SW 1271 (cell line): Measurements from ENCODE around the gene ARID1B.

ENCODE experiments used
- DNase-seq, 2 experiments: peaks; one replicate each; lab custom pipeline; 2025; lab: John Stamatoyannopoulos, UW

ARID1B gene

GRCh38 chr6:156773935-156774852 lies 3.0 kb upstream of the ARID1B start:
- no peak for DNase-seq

- no peak for DNase-seq
Observed at GRCh38 chr6:156774863-156775405, 2.2 kb upstream of the ARID1B start.

DNA sequence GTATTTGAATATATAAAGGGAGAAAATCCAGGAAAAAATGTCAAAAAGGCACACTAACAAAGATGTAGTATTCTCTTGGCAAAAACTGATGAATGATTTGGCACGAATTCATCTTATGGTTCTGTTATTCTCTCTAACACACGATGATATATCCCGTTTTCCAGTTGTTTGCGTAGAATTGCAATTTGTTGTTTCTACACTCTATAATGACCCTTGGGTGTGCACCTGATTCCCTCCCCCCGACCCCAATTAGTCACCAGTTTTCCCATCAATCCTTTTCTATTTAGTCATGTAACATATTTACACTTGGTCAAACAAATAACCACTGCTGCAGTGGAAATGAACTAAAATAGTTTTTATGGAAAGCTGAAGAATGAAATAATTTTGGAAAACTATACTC lies 1.5 kb upstream of the ARID1B start:
- DNase-seq: no peak

DNA sequence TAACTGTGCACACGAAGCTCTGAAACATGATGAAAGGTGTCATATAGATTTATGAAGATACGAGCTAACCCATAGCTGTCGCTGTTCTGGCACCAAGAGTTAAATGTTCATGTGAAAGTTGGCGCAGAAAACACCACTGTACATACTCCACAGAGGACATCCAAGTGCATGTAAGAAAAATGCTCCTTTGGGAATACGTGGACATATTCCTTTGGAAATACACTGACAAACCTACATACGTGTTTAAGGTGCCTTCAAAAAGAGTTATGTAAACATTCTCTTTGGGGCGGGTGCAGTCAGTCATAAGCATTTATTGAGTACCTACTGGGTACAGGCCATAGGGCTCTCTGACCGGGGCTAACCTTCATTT lies 723 bp upstream of the ARID1B start:
- peak; percentile 28 to 63 for DNase-seq

DNA sequence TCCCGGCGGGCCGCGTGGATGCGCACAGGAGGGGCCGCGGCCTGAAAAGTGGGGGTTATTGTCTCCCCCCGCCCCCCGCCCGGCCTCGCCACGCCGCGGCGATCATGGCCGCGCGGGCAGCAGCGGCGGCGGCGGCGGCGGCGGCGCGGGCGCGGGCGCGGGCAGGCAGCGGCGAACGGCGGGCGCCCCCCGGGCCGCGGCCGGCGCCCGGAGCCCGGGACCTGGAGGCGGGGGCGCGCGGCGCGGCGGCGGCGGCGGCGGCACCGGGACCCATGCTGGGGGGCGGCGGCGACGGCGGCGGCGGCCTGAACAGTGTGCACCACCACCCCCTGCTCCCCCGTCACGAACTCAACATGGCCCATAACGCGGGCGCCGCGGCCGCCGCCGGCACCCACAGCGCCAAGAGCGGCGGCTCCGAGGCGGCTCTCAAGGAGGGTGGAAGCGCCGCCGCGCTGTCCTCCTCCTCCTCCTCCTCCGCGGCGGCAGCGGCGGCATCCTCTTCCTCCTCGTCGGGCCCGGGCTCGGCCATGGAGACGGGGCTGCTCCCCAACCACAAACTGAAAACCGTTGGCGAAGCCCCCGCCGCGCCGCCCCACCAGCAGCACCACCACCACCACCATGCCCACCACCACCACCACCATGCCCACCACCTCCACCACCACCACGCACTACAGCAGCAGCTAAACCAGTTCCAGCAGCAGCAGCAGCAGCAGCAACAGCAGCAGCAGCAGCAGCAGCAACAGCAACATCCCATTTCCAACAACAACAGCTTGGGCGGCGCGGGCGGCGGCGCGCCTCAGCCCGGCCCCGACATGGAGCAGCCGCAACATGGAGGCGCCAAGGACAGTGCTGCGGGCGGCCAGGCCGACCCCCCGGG lies 637 bp downstream of the ARID1B start:
- peak in 1 of 2 experiments; percentile 36 for DNase-seq

- peak in 1 of 2 experiments; percentile 54 for DNase-seq
Observed at GRCh38 chr6:156778454-156779205, 1.5 kb downstream of the ARID1B start.

GRCh38 chr6:156779206-156780094 lies 2.3 kb downstream of the ARID1B start:
- peak in 1 of 2 experiments; percentile 57 for DNase-seq

DNA sequence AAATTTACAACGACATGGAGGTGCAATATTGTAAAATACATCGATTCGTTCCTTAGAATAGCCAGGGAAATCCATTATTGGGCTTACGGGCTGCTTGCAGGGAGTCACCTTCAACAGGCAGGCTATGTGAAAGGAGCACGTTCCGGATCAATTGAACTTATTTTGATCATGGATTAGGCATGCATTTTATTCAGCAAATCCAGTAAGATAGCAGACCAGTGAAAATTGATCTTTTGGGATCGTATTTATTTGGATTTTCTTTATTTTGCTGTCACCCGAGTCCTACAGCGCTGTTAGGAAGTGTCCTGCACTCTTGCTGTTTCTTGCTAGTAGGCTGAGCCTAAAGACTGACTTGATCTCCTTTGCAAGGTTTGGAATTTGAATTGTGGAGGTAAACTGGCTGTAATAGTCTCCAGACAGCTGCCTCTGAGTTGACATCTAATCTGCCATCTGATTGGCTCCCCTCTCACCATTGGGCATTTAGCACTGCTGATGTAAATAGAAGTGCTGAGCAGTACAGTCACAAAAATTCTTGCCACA lies 3.0 kb downstream of the ARID1B start:
- peak; percentile 68 to 92 for DNase-seq

DNA sequence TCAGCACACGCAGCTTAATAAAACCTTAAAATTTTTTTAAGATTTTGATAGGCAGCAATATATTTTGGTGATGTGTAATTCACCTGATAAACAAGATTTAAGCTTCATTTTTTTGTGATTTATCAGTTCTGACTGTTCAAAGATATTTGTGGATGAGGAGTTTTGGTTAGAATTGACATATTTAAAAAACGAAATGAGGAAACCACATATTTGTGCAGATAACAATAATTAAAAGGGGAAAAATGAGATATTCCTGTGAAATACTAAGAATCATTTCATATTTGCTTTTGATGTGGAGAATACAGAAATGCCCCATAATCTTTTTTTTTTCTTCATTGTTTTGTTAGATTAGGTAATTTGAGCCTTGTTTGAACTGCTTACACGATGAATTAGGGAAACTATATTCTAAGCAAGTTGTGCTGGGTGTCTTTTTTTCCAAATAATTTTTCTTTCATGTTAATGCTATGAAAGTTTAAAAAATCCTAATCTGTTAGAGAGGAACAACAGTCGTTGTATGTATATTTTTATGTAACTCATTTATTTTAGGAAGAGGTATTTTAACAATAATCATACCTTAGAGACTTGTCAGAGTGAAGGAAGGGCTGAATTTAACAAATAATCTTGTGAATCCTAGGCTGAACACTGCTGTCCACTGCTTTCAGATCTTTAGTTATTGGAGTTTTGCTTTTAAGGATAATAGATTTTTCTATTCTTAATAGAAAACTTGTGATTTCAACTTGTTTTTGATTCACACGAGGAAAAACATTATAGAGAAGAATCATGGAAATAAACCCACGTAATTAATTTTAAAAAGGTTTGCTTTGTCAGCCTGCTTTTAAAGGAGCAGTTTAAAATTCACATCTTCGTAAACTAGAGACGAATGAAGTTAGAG lies 4.0 kb downstream of the ARID1B start:
- DNase-seq: no peak

GRCh38 chr6:156781861-156782631 lies 4.9 kb downstream of the ARID1B start:
- DNase-seq: no peak

DNA sequence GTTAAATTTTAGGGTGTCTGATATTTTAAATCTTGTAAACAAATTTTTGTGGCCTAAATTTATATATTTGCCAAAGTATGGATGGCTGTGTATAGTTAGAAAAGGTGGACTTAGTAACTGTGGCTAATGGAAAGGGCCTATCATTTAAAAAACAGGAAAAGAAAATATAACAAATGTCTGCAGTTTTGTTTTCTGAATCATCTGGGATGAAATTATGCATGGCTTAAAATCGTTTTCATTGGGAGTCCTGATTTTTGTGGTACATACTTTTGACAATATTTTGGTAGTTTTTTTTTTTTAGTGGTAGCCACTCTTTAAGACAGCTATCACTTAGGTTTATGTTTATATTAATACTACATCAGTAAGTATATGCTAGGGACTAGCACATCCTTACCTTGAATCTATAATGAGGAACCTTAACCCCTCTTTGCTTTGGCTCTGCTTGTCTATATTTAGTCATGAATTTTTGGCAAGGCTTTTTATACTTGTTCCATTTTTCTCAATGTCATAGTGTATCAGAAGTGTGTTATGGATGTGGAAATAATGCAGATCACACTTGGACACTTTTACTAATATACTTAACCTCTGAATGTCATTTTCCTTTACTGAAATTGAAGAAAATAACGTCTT lies 5.6 kb downstream of the ARID1B start:
- no peak for DNase-seq

GRCh38 chr6:156783958-156784357 lies 6.8 kb downstream of the ARID1B start:
- no peak for DNase-seq

- DNase-seq: no peak
Observed at GRCh38 chr6:156786652-156787051, 9.5 kb downstream of the ARID1B start.

DNA sequence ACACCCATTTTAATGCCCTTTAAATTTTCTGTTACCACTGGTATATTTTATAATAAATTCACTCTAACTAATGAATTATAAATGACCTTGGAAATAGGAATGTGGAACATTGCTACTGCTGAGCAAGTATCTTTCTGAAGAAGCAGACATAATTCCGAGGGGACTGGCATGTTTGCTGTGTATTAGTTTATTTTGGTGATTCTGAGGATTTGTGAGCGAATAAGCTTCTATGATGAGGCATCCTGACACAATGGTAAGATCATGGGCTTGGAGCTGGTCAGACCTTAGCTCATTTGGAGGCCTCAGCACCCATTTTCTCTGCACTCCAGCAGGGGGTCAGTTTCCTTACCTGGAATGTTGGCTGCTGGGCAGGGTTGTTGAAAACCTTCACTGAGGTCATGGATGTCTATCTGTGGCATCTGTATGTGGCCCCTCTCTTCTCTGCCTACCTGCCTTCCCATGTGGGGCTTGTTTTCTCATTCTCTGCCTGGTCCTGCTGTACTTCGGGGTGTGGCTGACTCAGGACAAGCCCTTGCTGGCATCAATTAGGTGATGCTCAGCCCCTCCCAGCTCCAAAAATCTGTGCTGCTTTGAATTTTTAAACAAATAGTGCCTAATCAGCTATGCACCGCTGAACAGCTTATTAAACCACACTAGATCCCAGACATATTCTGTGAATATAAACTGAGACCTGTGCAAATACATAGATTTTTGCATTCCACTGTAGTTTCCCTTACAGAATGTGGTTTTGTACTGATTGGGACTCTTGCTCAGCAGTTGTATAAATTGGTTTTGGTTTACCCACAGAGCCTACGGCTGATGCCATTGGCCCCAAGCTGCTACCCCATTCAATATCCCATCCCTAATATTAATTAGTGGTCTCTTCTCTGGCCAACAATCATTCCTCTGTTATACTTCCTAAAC lies 10.7 kb downstream of the ARID1B start:
- DNase-seq: no peak

- DNase-seq: no peak
Observed at GRCh38 chr6:156789081-156789943, 12.1 kb downstream of the ARID1B start.

DNA sequence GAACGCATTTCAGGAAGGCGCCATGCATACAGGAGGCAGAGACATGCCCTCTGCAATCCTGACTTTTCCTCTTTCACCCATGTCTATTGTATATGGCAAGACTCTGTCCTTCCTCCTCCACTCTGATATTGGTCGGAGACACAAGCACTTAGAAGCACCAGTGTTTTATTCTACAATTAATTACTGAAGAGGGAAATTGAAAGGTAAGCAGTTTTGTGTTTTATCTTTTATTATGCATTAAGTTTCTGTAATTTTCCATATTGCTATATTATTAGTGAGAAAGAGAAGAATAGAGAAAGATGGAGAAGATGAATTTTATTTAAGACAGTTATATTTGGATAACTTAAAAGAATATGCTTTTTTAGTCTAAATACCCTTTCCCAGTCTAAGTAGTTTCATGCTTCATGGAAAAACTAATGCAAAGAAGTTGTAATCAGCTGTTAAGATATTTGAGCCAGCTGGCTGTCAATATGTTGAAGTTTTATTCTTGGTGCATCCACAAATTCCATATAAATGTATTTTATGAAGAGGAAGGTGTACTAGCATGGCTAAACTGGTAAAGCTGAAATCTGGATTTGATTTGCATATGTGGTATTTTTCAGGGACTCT lies 13.6 kb downstream of the ARID1B start:
- DNase-seq: no peak
